HG03064 (cell line): ENCODE results near the gene STK17B.
"Not testable (repeated sequence)": the region's sequence is repeated elsewhere in the genome, so short reads cannot be mapped to it uniquely, and the experiment has no call there.

Source experiments
- ATAC-seq: cut with Tn5 transposase; IDR thresholded peaks from one replicate; pipeline ENCODE4 v1.9.1; 2021; ENCODE audit warnings: low read depth; ENCODE audit not compliant: unreplicated experiment

The STK17B gene

DNA sequence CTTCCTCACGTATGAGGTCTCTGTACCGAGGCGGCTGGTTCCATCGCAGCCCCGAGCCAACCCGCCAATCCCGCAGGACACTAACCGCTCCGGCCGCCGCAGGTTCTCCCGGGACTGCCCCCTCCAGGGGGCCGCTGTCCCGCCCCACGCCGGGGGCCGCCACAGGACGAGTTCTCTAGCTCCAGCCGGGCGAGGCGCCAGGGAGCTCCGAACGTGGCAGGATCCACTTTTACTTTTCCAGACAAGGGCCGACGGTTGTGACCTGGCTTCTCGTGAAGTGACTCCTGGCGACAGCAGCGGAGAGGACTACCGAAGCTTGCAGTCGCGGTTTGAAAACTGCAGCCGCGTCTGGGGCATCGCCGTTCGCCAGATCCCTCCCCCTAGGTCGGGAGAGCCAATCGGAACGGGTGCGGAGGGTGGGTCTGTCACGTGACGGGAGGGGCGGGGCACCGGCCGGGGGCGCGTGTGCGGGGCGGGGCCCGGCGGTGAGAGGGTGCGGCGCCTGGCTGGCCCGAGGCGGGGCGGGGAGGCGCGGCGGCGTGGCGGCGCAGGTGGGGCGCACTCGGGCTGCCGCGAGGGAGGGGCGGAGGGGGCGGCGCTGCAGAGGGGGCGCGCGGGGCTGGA lies at the start of gene STK17B:
TSS of gene STK17B (minus strand) at position 331 of the 624 bp plus-strand sequence. CDS start 8,195 bp downstream, outside the sequence.
- ATAC-seq = peak; percentile 48

DNA sequence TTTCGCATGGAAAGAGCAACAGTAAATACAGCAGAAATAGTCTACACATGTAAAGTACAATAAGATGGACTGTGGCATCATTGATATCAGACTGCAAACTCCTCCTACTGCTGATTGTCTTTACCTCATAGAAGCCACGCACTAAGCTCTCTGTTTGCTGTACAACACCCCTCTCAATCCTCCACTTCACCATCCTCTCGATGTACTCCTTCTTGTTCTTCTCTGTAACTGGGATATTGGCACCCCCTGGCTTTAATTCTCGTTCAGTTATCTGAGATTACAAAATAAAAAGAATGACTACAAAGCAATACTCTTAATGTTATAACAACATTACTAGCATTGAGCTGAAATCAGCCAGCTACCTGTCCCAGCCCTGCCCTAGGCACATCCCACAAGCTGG lies 49.3 kb upstream of the STK17B start:
- no peak for ATAC-seq

DNA sequence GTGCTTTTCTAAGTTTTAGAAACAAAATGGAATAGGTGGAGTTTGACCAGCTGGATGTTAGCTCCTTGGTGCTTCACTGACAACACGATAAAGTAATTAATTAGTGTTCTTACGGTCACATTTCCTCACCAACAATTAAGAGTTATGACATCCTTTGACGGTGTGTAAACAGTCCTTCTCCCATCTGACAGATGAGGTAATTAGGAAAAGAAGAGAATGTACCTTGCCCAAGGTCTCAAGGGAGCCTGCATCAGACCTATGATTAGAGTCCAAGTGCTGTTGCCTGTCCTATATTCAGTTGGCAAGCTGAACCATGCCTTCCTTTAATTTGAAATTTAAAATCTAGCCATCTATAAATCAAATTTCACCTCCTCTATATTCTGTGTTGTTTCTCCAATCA lies 48.3 kb upstream of the STK17B start:
- no peak for ATAC-seq

DNA sequence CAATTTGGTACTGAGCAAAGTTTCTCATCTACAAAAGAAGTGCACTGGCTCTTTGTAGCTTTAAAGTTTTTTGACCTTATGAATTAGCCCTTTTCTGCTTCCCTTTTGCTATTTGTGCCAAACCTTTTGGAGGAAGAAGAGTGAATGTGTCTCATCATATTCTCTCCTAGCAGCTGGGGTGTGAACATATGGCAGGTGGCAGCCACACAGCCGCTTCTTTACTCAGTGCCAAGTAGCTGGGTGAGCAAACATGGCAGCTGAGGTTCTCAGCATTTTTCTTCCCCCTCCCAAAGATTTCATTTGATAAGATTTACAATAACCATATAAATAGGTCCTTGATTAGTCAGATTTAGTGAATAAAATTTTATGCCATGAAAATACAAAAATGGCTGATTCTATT lies 46.7 kb upstream of the STK17B start:
- ATAC-seq = no peak

DNA sequence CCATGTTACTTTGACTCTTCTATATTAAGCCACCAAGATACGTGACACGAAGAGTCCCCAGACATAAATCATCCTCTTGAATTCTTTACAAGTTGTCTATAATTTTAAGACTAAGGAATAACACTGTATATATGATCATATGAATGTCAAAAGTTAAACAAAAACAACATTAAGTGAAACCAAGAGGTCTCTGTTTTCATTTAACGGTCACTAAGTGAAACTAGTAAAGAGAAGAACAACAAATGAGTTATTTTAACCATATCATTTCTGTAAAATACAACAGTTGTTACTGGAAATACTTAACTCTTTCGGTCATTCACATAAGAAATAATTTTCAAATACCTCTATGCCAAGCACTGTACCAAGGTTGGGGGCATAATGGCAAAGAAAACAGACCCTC lies 45.7 kb upstream of the STK17B start:
- peak; percentile 59 for ATAC-seq

DNA sequence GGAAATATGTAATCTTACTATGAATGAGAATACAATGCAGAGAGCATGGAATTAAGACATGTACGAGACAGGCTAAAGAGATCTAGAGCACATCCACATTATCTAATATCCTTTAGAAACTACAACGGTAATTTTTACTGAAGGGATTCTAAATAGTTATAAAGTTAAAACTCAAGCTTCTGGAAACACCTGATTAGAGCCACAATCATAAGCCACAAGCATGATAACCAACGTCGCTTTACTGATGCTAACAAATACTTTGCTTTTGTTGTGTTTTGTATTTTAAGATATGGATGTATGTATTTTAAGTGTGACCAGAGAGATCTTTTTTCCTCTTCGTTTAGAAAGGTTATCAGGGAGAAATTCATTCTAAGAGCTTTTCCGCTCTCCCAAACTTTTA lies 44.0 kb upstream of the STK17B start:
- no peak for ATAC-seq

DNA sequence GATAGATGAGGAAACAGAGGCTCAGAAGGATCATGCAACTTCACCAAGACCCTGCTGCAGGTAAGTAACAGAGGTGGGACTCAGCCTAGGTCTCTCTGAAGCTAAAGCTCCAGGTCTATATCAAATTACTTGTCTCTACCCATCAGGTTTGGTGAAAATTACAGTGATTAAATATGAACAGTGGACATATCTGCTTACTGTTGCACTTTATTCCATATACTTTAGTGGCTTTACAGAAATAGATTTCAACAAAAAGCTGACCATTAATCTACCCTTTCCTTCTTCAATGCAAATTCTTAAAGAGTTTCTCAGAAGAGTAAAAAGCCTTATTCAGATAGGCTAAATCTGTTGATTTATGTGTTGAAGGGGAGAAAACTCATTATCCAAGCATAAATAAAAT lies 42.8 kb upstream of the STK17B start:
- ATAC-seq = no peak

DNA sequence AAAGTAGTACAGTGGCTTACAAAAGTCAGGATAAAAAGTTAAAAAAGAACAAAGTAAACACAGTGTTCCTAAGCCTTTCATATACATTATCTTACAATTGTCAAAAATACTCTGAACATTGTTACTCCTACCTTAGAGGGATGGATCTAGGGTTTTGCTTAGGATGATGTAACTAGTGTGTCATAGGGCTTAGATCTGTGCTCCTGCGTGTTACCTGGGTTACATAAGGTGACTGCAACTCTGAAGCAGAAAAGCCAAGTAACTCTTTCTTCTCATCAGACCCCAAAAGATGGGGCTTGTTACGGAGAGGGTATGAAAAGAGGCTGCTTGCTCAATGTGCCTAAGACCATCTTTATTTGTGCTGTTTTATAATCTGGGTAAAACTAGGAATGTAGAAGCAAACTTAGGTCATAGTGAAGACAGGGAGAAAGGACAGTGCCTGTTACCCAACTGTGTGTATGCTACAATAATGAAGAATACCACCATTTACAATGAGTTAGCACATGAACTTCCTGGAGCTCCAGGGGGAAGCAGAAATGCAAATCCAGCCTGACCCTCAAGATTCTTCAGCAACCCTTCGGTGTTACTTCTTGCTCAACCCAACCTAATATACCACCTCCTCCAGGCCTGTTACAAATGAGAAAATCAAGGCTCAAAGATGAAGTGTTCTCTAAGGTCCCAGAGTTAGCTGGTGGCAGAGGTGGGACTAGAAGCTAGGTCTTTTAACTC lies 42.0 kb upstream of the STK17B start:
- no peak for ATAC-seq

DNA sequence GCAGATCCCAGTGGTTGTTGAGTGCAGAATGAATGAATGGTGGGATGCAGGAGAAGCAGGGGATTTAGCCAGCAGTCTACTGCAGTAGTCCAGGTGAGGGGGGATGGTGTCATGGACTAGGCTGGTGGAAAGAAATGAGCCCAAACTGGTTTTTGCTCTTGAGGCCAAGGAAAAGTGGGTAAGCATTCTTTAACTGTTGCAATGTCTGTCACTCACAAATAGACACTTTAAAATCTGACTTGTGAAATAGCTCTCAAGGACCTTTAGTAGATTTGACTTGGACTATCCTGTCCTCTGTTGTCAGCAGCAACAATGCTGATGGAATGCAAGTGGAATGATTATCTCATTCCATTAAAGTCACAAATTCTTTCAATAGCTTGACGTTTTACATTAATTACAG lies 37.5 kb upstream of the STK17B start:
- ATAC-seq = no peak

DNA sequence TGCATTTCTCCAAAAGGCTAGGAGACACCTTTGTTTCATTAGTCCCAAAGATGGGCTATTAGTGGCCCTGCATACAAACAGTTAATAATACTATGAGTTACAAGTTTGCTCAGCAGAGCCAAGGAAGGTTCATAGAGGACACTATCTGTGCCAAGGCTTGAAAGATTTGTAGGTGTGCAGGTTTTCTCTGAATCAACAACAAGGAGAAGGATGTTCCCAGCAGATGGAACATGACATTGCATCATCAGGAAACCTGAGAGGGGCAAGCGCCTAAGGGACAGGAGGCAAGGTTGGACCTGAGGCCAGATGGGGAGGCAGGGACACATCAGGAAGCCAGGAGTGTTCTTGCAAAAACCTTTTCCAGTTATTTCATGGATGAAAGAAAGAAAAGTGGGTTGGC lies 35.4 kb upstream of the STK17B start:
- ATAC-seq = no peak

DNA sequence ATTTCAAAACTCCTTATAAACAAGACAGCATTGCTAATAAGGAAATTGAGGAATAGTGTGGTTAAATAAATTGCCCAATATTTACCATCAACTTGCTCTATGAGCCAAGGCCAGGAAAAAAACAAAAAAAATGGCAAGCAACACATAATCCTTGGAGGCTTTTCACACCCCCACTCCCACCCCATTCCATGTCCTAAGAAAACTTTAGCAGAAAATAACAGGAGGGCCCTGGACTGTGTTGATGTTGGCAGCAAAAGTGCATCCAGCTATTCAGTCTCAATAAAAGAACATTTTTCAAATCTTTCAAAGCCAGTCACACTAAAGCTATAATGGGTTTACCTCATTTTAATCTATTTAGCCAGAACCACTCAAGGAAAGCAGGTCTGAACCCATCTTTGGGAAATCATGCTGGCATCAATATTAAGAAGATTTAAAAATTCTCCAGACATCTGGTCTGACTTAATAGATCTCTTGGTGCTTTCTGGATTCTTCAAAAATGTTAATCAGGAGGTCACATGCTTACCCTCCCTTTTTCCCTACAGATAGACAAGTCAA lies 34.6 kb upstream of the STK17B start:
- no peak for ATAC-seq

DNA sequence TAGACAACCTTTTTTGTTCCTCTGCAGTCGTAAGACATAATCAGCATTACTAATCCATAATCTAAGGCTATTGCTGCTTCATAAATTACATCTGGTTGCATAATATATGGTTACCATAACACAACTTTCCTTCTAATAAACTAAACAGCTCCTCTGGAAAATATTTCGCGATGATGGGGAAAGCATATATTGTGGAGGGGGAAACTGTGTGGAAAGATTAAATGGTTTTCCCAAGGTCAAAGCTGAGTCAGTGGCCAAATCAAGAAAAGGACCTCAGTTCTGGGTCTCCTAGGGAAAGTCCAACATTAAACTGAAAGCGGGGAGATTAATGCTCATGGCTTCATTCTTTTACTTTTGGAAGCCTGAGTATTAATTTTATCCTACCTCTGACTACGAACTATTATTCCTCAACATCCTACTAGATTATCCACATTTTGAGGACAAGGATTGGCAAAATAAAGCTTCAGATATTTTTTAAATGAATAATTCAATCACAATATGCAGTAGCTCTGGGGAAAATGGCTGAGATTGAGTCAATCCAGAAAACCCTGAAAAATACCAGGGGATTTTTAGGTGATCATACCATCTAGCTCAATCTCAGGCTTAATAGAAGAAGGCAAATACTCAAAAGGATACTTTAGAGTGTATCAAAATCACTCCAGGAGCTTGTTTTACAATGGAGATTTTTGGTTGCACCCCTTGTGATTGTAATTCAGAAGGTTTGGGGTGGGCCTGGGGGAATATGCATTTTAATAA lies 33.8 kb upstream of the STK17B start:
- no peak for ATAC-seq

DNA sequence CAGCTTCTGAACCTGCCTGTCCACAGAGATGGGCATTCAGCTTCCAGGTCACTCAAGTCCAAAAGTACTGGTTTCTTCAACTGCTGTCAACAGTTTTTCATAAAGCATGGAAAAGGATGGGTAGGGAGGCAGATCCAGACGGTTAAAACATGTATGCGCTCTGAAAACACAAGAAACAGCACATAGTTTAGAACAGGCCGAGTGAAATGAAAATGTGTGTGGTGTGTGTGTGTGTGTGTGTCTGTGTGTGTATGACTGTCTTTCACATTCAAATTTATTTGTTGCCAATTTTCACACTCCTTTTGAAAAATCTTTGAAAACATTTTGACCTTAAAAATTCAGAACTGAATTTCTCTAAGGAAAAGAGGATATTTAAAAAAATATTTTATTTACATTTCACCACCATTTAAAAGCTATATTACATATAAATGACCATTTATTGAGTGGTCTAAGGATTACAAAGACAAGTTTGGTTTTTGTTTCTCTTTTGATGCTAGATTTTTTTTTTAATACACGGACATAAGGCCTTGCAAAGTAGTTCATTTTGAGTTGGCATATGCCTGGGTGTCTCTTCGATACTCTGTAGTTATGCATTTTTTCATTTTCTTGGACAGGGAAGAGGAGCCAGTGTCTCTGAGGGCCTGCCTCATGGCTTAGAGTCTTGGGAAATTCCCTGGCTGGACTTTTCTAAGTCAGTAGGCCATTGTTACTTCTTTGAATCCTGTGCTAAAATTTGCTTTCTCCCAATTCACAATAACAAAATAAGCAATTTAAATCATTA lies 30.0 kb upstream of the STK17B start:
- no peak for ATAC-seq

DNA sequence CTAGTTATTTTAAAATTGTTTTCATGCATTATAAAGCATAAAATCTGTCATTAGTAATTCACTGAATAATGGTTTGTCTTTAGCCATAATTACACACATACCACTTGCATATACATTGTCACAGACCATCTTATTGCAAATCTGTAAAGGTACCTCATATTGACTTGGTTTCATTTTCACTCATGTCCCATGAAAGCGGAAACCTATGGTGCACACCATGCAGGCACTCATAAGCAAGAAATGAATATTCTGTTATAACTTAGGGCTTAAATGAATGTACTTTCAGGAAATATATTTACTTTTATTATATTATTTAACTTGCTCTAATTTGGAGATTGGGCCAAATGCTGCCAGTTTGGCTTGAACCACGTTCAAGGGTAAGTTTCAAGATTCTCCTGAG lies 29.2 kb upstream of the STK17B start:
- ATAC-seq = peak; percentile 98

DNA sequence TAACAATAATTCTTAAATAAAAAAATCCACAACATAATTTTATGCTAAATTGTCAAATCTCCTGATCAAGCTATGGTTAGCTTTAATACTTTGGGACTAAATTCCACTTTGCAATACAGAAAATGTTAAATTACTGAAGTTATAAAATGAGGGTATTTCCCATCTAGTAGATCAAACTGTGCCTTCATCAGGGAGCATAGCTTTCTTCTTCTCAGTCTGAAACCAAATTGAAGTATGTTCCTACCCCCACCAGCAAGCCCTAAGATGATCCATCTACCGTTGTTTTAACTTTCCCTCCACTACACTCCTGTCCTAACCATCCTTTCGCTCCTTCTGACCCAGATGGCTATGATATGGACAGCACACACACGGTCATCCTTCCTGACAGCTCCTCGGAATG lies 24.4 kb upstream of the STK17B start:
- no peak for ATAC-seq

DNA sequence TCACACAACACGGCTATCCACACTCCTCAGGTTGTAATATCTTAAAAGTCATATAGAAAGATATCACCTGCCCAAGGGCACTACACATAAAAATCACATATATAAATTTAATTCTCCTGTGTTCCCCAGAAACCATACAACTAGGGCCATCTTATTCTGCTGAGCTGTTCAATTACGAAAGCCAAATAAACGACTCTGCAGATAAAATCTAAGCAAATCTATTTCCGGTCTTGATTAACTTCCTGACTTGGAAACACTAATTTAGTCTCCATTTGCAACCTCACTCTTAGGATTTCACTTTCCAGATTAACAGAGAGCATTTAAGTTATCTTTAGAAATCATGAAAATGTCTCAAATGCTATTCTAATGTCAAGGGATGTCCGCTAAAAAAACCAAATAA lies 23.9 kb upstream of the STK17B start:
- ATAC-seq = no peak

DNA sequence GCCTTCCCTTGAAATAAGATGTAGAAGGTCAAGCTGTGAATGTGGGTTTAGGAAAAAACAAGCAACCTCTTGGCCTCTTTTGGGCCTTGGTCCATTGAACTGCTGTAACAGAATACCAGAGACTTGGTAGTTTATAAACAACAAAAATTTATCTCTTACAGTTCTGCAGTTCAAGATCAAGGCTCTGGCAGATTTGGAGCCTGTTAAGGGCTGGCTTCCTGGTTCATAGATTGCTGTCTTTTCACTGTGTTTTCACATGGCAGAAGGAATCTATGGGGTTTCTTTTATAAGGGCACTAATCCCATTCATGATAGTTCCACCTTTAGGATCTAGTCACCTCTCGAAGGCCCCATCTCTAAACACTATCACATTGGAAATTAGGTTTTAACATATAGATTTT lies 20.2 kb upstream of the STK17B start:
- ATAC-seq = no peak

DNA sequence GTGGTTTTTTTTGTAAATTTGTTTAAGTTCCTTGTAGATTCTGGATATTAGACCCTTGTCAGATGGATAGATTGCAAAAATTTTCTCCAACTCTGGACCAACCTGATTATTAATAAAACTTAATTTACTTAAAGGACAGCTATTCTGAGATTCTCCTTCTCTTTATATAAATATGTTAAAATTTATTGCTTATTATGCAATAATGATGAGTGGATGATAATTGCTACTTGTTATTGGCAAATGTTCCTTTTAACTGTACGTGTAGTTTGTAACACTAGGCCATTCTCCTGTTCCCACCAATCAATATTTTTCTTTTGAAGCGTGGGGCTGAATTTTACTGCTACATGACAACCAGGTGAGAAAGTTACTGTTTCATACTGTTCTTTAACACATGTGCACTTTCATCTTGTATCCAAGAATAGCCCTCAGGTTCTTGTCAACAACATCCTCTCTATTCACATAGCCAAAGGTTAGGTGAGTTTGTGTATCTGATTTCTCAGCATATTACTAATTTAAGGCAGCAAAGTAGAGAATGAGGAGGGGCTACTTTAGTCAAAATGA lies 16.6 kb upstream of the STK17B start:
- ATAC-seq = no peak

DNA sequence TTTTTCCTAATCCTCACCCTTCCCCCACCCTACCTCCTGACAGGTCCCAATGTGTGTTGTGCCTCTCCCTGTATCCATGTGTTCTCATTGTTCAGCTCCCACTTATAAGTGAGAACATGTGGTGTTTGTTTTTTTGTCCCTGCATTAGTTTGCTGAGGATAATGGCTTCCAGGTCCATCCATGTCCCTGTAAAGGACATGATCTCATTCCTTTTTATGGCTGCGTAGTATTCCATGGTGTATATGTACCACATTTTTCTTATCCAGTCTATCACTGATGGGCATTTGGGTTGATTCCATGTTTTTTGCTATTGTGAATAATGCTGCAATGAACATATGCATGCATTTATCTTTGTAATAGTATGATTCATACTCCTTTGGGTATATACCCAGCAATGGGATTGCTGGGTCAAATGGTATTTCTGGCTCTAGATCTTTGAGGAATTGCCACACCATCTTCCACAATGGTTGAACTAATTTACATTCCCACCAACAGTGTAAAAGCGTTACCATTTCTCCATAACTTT lies 15.9 kb upstream of the STK17B start:
- ATAC-seq = not testable (repeated sequence)
